Heart right ventricle (tissue), 16 donors: ENCODE data around the gene TUB. TPM values are rescaled to one million over a fixed set of nuclear protein-coding genes. Genes with fewer than 3 reads are reported as not detected.
A peak's percentile ranks its signal among the peaks of the same experiment; 100 is the strongest.

Experiments used
- ATAC-seq, 8 donors: fragments of 200-7000 bp; cut with Tn5 transposase; one replicate each; pipeline ENCODE4 v1.9.1; 2020; ENCODE audit warnings: mild to moderate bottlenecking in 8 of 8, moderate library complexity in 8 of 8, moderate number of reproducible peaks in 1 of 8
- DNase-seq, 2 donors: peaks; one replicate each; pipeline ENCODE4 v3.0.0-alpha.2; 2020
- H3K27ac ChIP-seq, 10 donors: fragments of 200-600 bp; sonication (generic) in 2 of 10; one replicate each; pipeline versions ENCODE4 v1.5.0 to v1.8.0; 2020 to 2022; ENCODE audit warnings: mild to moderate bottlenecking in 3 of 10
- H3K27me3 ChIP-seq, 7 donors: fragments of 200-600 bp; one replicate each; pipeline ENCODE4 v1.8.0; 2021 to 2022; ENCODE audit warnings: mild to moderate bottlenecking in 2 of 7
- H3K36me3 ChIP-seq, 9 donors: fragments of 200-600 bp; sonication (generic) in 1 of 9; one replicate each; pipeline versions ENCODE4 v1.5.0 to v1.8.0; 2020 to 2022; ENCODE audit warnings: mild to moderate bottlenecking in 2 of 9
- H3K4me1 ChIP-seq, 9 donors: fragments of 200-600 bp; sonication (generic) in 1 of 9; one replicate each; pipeline versions ENCODE4 v1.5.0 to v1.8.0; 2020 to 2022; ENCODE audit warnings: mild to moderate bottlenecking in 4 of 9
- H3K4me3 ChIP-seq, 10 donors: fragments of 200-600 bp; sonication (generic) in 2 of 10; one replicate each; pipeline versions ENCODE4 v1.5.0 to v1.8.0; 2020 to 2022; ENCODE audit warnings: mild to moderate bottlenecking in 7 of 10, moderate library complexity in 2 of 10
- H3K9me3 ChIP-seq, 11 donors: fragments of 200-600 bp in 10 of 11; sonication (generic) in 2 of 11; one replicate each; pipeline versions ENCODE4 v1.5.0 to v1.8.0; 2013 to 2022; ENCODE audit warnings: mild to moderate bottlenecking in 2 of 11, control low read depth in 1 of 11, moderate library complexity in 1 of 11
- CTCF ChIP-seq, 9 donors: fragments of 200-600 bp; sonication (generic) in 2 of 9; IDR thresholded peaks; one replicate each; pipeline versions ENCODE4 v1.5.0 to v1.8.0; 2021 to 2022; ENCODE audit warnings: antibody characterized with exemption in 9 of 9, mild to moderate bottlenecking in 5 of 9, moderate library complexity in 1 of 9
- WGBS, 2 donors: extraction: QIAGEN DNeasy Blood & Tissue Kit; methylation state at CpG; one replicate each; pipeline ENCODE4 v1.1.7; 2013; ENCODE audit warnings: inconsistent platforms in 1 of 2; 5-methylcytosine and 5-hydroxymethylcytosine counted together
- intact Hi-C, 10 donors: fragments of 100-400 bp; cut with DNase I; formaldehyde crosslinking; loops; one replicate each; pipeline versions ENCODE4 v1.11.1 to v1.14.2; 2022
- polyA plus RNA-seq, 2 donors: library from polyadenylated mRNA; stranded (reverse); fragments of 200-250 nt; gene quantifications; one replicate each; pipeline ENCODE4 v1.2.3, GENCODE V29; 2013
- total RNA-seq, 10 donors: library from RNA; stranded (reverse); fragmentation: NEBNext Ultra II Directional in 3 of 10; extraction: Animal tissue kit (Norgen Biotek cat#: 25700) in 3 of 10; gene quantifications; one replicate each; pipeline versions ENCODE4 v1.2.1 to v1.2.4, GENCODE V29; 2021 to 2023
- donor health status: Arrhythmogenic right ventricular cardiomyopathy.
- donor health status: ischemic (EF 13 %, LVEDD 7.1; RV severe dilation, severe dysfunction).
- donor health status: healthy with polysubstance abuse.
- donor health status: DM: no; HTN: yes; CAD: no.
- donor health status: DM: no; HTN: no; CAD: no.
- donor health status: ischemic (EF 25% LVEDD 6.9; RV normal size, moderate dysfunction).
- donor health status: ischemic (EF 25% LVEDD 5.7; RV mildly dilated, moderate dysfunction).
- donor health status: healthy.
- donor health status: DM: yes; HTN: yes; CAD: no.
- donor health status: Ischemic cardiomyopathy.
- donor health status: ischemic (EF 35%, LVEDD 5.7; RV mildly dilated, moderate dysfunction).
- donor health status: nonischemic (EF 11% LVEDD 7.7; RV severe dilation, severe dysfunction).
- donor health status: DM: yes; HTN: yes; CAD: no.
- donor health status: PGD.
- donor health status: ischemic (EF 29% LVEDD 5.4; RV normal size, mild dysfunction).
- donor health status: nonischemic (EF 23%, LVEDD 6.1; RV moderate dilation, normal function).

The TUB gene
- total and polyA plus RNA-seq, 12 donors: 2.4 to 28.2 (median 18.9) TPM

DNA sequence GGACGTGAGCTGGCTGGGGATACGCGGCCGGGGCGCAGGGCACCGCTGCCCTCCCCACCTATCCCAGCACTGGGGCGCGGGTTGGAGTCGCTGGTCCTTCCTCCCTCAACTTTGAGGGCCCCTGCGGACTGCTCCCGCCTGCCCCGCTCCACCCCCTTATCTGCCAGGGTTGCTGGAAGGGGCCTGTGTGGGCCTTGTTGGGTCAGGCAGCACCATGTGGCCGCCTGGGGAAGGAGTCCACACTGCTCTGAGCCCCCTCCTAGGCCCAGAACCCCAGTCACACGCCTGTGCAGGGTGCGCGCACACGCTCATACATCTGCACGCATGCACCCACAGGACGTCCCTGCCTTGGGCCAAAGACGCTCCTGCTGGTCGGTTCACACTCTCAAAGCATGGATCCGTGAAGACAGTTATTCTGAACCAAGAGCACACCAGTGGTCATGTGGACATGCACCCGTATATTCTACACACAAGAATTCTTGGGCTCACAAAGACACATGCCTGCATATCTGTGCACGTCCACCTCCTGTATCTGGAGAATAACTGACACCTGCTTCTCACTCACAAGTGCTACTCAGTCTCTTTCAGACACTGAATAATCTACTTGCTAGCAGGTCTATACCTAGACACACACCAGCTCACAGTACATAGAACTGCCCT lies 710 bp downstream of the TUB start:
- peaks cover 4 to 59% (median 52%) of the 10 kb centered on the region in 9 donors for H3K4me1 ChIP-seq
- WGBS, 2 donors: 27 to 31% methylated on average over 24 of the region's 24 CpGs
- peak overlapping the region in 6 of 10 donors; percentile 9 to 52 (median 42) for H3K27ac ChIP-seq

DNA sequence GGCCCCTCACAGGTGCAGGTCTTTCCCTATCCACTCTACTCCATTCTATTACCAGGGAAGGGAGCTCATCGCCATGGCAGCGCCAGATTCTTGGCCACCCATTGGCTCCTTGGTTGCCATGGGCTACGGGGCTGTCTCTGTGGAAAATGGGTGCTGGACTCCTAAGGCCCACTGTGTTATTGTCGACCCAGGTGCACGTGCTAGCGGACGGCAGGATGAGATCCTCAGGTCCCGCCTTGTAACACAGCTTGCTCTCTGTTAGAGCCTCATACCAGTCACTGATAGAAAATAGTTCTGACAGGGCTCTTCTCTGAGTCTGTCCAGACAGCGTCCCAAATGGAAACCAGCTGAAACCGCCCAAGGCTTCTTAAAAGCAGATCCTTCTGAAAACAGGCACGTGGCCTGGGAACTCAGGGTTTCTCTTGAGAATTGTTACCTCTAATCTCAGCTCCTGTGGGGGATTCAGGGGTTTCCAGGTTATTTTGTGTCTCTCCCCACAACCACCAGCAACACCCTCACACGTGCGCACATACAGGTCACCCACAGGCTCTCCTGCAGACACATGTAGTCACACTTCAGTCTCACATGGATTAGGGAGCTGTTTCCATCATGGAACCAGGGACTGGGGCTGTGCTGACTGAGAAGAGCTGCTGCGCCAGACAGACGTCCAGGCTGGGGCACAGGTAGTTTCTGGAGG lies 1.5 kb downstream of the TUB start:
- WGBS, 2 donors: 87% methylated on average over 15 of the region's 15 CpGs
- no peak for DNase-seq
- intact Hi-C loops: no loop called here
- no peak for TF ChIP-seq CTCF (IDR thresholded peaks at IDR 0.05)
- Histone ChIP-seq H3K27ac (peak overlapping the region in 2 of 10 donors; percentile 0 to 10), H3K27me3 (peaks cover 0 to 20% (median 0%) of the 10 kb centered on the region in 7 donors), H3K4me1 (peaks cover 4 to 64% (median 56%) of the 10 kb centered on the region in 9 donors), H3K36me3 (no peaks in the 10 kb centered on the region), H3K9me3 (no peaks in the 10 kb centered on the region), H3K4me3 (peak overlapping the region in 1 of 10 donors; percentile 77)
- peak in 2 of 8 donors; percentile 13 to 43 for ATAC-seq

More for the DNA sequence above, 710 bp downstream of the TUB start:
- TF ChIP-seq CTCF (IDR thresholded peaks at IDR 0.05): no peak
- intact Hi-C loops: no loop called here
- H3K27me3 ChIP-seq: peaks cover 0 to 20% (median 0%) of the 10 kb centered on the region in 7 donors
- no peaks in the 10 kb centered on the region for H3K36me3 ChIP-seq
- DNase-seq (no peak), ATAC-seq (peak in 5 of 8 donors; percentile 7 to 34 (median 16))
- peak overlapping the region; percentile 54 to 77 (median 62) for H3K4me3 ChIP-seq
- H3K9me3 ChIP-seq: no peaks in the 10 kb centered on the region

DNA sequence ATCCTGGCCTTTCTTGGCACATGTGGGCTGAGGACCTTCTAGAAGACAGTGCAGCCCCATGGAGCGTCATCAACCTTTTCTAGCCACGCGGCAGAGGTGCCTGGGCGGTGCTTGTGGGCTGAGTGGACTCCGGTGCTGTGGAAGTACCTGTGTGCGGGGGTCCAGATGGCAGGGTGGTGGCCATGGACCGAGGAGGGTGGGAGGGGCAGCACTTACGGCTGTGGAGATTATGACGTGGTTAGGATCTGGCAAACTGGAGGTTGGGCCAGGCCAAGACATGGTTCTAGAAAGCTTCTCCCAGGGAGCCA lies 2.0 kb downstream of the TUB start:
- Histone ChIP-seq H3K27me3 (peaks cover 0 to 20% (median 0%) of the 10 kb centered on the region in 7 donors), H3K27ac (peak overlapping the region in 1 of 10 donors; percentile 10), H3K36me3 (no peaks in the 10 kb centered on the region), H3K4me1 (peaks cover 4 to 64% (median 56%) of the 10 kb centered on the region in 9 donors), H3K4me3 (no peak overlapping the region), H3K9me3 (no peaks in the 10 kb centered on the region)
- no peak for TF ChIP-seq CTCF (IDR thresholded peaks at IDR 0.05)
- DNase-seq: no peak
- intact Hi-C loops: no loop called here
- WGBS, 2 donors: 77 to 78% methylated on average over 9 of the region's 9 CpGs
- no peak for ATAC-seq

GRCh38 chr11:8083871-8084281 lies 2.9 kb downstream of the TUB start:
- DNase-seq: no peak
- no peak for ATAC-seq
- Histone ChIP-seq H3K27ac (peak overlapping the region in 1 of 10 donors; percentile 30), H3K36me3 (no peaks in the 10 kb centered on the region), H3K4me1 (peaks cover 4 to 64% (median 56%) of the 10 kb centered on the region in 9 donors), H3K9me3 (no peaks in the 10 kb centered on the region), H3K4me3 (no peak overlapping the region), H3K27me3 (peaks cover 0 to 20% (median 0%) of the 10 kb centered on the region in 7 donors)
- WGBS, 2 donors: 43 to 48% methylated on average over 1 of the region's 1 CpG
- no peak for TF ChIP-seq CTCF (IDR thresholded peaks at IDR 0.05)
- intact Hi-C loops: no loop called here
